Left colon (tissue), 2 donors: Measurements from ENCODE around the gene ATXN7L1. TPM values are rescaled to one million over a fixed set of nuclear protein-coding genes. Genes with fewer than 3 reads are reported as not detected.

Experiments
- ATAC-seq: fragments of 200-7000 bp; cut with Tn5 transposase; one replicate; pipeline ENCODE4 v1.9.1; 2020; ENCODE audit warnings: mild to moderate bottlenecking, moderate library complexity
- DNase-seq, 2 donors: peaks; one replicate each; pipeline ENCODE4 v3.0.0-alpha.2; 2020
- intact Hi-C, 2 donors: fragments of 100-400 bp; cut with DNase I in 1 of 2; cut with micrococcal nuclease in 1 of 2; formaldehyde crosslinking; loops; one replicate each; pipeline versions ENCODE4 v1.11.2 to v1.14.0; 2022; cut with DNase I, micrococcal nuclease
- total RNA-seq, 2 donors: library from RNA; stranded (reverse); fragmentation: NEBNext Ultra II Directional; extraction: Animal tissue kit (Norgen Biotek cat#: 25700); gene quantifications; one replicate each; pipeline ENCODE4 v1.2.1, GENCODE V29; 2021
- donor health status: DM: no; HTN: no; CAD: no.
- donor health status: DM: yes; HTN: yes; CAD: no.

Gene ATXN7L1
- total RNA-seq, 2 donors from 2014 or later, result 19.6 to 22.1 TPM

DNA sequence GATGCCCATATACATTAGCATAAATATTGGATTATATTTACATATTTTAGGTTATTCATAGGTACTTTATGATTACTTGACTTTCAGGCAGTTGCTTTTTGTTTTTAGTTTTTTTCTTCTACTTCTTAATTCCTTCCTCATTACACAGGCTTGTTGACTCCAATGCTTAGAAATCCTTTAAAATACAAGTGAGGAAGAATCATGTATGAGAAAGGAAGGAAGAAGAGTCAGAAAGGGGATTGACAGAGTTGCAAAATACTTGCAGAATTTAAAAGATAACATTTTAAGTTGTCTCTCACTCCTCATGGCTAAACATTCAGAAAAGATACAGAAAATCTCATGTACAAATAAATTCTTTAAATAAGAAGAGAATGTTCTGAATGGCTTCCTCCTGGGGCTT is 61.9 kb downstream of the ATXN7L1 start:
- intact Hi-C loops, result no loop called here
- ATAC-seq, result no peak
- no peak for DNase-seq

DNA sequence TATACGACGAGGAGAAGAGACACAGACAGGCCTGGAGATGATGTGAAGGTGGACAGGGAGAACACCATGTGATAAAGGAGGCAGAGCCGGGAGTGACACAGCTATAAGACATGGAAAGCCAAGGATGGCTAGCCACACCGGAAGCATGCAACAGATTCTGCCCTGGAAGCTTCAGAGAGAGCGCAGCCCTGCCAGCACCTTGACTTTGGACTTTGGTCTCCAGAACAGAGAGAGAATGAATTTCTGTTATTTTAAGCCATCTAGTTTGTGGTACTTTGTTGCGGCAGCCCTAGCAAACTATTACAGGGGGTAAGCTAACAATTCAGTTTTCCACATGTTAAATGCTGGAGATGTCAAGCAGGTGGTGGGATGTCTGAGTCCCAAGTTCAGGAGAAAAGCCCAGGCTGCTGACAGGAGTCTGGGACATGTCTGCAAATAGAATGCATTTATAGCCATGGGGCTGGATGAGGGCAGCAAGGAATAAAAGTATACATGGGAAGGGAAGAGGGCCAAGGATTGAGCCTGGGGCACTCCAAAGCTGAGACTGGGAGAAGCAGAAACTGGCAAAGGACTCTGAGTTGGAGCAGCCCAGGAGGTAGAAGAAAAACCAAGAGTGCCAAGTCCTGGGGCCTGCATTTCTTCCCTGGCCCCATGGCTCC is 65.1 kb downstream of the ATXN7L1 start:
- intact Hi-C loops, result no loop called here
- ATAC-seq (peak; percentile 78), DNase-seq (peak; percentile 24 to 39)

DNA sequence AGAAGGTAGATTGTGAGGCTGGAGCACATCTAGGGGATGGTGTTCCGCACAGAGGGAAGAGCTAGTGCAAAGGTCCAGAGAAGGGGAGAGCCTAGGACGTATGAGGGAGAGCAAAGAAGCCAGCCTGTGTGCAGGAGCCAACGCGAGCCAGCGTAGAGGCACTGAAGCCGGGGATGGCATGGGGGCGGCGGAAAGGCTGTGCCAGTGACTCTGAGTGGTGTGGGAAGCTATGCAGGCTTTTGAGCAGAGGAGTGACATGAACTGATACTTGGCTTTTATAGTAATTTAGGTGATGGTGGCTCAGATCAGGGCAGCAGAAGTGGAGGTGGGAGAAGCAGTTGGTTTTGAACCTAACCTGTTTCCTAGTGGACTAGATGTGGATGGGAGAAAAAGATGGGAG is 65.8 kb downstream of the ATXN7L1 start:
- intact Hi-C loops, result no loop called here
- no peak for ATAC-seq
- DNase-seq, result no peak

DNA sequence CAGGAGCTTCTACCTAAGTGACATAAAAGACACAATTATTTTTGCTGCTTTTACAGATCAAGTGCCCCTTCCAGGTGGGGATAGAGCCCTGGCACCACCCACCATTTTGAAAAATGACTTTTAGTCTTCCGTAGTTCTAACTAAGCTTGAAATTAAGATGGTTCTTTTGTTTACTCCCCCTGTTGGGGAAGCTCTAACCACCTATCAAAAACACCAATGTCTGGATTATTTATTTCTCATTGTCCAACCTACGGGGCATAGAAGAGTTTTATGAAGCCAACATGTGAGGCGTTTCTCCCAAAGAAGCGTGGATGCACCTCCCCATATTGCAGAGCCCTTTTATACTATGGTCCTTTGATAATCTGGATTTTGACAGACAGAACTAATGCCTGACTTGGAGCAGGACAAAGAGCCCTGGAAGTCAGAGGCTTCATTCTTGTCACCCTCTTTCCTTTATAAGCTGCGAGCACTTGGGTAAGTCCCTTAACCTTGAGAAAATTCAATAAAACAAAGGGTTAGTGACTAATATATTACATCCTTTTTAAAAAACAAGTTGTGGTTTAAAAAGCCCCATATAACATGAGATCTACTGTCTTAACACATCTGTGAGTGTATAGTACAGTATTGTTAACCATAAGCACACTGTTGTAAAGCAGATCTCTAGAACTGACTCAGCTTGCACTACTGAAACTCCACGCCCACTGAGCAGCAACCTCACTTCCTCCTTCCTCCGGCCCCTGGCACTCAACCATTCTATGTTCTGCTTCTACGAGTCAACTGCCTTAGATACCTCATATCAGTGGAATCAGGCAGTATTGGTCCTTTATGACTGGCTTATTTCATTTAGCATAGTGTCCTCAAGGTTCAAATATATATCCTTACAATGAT is 67.5 kb downstream of the ATXN7L1 start:
- DNase-seq (peak; percentile 66 to 67), ATAC-seq (peak; percentile 92)
- intact Hi-C loops, result no loop called here

DNA sequence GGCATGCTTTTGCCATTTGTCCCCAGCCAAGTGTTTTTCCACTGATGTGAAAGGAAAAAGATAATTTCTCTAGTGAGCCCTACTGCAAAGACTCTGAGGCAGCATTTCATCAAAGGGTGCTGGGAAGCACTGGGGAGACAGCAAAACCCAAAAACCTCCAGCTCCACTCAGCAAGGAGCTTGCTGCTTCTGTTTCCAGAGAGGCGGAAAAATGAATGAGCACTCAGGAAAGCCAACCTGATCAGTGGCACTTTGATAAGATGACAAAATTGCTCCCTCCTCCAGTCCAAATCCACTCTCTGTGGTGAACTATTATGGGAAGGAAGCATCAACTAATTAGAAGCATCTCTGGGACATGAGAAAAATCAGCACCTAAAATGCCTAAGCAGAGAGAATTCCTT is 68.2 kb downstream of the ATXN7L1 start:
- no peak for ATAC-seq

DNA sequence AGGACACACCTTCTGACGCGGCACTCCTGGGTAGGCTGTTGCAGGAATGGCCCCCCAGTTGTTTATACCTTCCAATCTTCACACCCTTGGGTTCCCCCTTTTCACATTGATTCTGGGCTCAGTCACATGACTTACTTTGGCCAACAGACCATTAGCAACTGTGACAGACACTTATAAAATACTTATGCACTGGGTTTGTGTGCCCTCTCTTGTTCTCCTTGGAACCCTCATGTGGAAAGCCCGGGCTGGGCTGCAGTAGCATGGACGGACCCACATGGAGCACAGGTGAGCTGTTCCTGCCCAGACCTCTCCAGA is 69.0 kb downstream of the ATXN7L1 start:
- intact Hi-C loops, result no loop called here
- no peak for DNase-seq
- ATAC-seq, result no peak

More for the DNA sequence above, 68.2 kb downstream of the ATXN7L1 start:
- intact Hi-C loops, result no loop called here
- no peak for DNase-seq

DNA sequence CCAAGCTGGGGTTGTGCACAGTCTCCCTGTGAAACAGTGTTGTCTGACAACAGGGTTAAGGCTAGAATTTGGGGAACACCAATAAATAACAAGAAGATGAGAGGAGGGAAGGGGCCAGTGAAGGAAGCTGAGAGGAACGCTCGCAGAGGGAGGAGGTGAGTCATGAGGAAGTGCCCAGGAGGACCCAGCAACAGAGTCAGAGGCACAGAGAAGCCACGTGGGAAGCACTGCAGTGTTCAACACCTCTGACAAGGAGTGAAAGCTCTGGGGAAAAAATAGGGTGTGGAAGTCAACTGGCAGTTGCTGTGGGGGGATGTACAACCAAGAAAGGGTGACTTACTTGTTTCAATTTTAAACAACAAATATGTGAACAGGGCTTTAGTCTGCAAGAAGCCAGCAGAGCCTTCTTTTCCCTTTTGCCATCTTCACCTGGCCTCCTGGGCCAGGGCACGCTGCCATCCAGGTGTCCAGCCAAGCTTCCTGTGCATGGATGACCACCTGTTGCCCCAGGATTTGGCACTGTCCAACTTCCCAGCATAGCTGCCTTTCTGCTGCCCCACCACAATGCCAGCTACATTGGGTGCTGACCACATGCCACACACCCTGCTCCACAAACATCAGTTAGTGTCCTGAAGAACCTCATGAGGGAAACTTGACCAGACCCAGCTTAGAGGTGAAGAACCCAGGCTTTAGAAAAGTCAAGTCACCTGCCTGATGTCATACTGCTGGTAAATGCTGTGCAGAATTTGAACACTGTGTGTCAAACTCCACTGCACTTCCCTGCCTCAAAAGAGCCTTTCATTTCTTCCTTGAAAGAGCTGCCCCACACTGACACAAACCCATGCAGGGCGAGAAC is 69.6 kb downstream of the ATXN7L1 start:
- intact Hi-C loops, result no loop called here
- DNase-seq (peak in 1 of 2 donors; percentile 42), ATAC-seq (peak; percentile 65)

DNA sequence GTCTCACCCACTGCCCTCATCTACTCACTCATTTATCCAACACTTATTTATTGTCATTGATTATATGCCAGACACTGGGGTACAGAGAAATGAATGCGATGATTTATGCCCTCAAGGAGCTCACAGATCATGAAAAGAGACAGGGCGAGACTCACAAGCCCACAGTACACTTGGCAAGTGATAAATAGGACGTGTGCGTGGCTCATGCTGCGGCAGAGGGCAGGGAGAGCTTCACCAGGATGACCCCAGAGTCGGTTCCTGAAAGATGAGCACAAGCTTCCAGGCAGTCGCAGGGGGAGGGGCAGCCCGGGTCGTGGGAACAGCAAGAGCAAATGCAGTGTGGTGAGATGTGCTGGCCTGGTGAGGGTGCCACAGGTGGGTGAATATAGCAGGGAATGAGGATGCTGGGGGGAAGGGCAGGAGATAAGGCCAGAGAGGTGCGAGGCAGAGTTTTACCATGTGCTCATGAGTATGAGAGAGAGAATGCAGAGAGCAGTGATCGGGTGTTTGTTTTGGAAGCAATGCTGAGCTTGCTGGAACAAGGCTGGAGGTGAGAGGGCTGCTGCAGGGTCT is 70.9 kb downstream of the ATXN7L1 start:
- DNase-seq (no peak), ATAC-seq (no peak)
- intact Hi-C loops, result no loop called here

DNA sequence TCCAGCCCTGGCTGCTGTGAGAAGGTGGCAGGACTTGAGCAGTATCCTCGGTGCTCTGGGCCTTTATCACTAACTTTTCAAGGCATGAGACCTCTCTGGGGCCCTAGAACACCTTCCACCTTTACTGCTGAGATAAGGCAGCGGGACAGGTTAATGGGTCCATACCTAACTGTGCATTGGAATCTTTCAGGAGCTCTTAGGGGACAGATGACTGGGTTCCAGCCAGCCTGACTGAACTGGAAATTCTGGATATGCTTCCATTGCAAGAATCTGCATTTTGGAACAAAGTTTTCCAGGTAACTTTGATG is 73.0 kb downstream of the ATXN7L1 start:
- intact Hi-C loops, result no loop called here
- ATAC-seq, result no peak

DNA sequence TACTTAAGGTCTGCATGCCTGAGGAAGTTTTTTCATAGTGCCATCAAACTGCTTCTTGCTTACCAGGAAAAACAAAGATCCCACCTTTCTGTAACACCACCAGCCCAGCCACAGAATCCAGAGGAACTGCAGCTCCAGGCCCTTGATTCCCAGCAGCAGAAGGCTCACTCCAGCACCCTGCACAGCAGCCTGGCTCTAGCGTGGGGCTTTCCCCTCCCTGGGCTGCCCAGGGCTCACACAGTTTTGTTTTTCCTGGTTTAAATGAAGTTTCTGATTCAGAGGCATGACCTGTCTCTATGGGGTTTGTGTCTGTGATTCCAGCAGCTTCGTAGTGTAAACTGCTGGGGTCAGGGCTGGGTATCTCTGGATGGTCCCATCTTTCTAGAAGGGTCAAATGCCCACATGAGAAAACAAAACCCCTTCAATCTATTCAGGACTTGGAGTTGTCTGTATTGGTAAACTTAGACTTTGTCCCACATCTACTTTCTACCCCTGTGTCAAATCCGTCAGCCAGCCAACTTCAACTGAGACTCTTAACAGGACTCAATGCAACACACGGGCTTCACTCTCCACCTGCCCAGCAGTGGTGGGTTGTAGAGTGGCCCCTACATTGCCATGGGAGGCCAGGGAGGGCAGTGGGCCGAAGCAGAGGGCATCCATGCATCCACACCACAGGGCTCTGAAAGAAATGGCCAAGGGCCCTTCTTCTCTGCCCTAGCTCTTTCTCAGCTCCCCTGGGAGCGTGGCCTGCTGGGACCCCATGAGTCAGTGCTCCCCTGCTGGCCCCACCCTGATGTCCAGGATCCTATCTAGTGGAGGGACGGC is 73.6 kb downstream of the ATXN7L1 start:
- no peak for DNase-seq
- peak; percentile 45 for ATAC-seq
- intact Hi-C loops, result no loop called here

More for the DNA sequence above, 73.0 kb downstream of the ATXN7L1 start:
- DNase-seq, result no peak

DNA sequence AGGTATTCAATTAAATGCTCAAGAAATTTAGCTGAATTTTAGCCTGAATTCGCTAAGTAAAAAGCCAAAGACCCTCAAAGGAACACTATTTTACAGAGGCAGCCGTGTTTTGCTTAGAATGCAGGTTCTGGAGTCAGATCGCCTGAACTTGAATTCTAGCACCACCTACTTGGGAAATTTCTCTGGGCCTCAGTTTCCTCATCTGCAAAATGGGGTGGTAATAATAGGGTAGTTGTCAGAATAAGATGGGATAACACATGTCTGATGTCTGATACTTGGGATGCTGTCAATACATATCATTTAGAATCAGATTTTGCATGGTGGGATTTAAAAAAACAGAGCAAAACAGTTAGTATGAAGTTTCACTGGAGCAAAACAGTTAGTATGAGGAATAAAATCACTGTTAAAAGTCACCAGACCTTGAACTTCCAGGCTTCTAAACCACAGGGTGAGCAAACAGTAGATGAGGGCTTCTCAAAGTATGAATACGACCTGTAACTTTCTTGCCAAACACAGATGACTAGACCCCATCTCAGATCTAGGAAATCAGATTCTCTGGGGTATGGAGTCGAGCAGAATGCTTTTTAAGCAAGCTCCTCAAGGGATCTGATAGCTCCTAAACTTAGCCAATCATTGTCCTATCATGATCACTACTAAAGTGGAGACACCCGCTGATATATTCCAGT is 75.4 kb downstream of the ATXN7L1 start:
- DNase-seq (no peak), ATAC-seq (no peak)
- intact Hi-C loops, result no loop called here

DNA sequence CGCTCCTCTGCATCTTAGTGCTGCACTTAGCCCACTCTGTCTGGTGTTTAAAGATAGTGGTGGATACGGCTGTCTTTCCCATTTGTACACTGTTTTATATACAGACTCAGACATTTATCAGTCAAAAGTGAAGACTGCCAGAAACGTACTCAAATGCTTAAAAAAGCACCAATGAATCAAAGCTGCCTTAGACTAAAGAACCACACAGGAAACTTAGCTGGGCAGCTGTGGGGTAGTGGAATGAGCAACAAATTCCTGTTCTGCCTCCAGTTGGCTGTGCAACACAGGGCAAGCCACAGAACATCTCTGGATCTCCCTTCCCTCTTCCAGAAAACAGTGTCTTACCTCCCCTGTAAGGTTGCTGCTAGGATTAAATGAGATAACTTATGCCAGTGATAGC is 76.0 kb downstream of the ATXN7L1 start:
- no peak for ATAC-seq
- intact Hi-C loops, result no loop called here
- no peak for DNase-seq

DNA sequence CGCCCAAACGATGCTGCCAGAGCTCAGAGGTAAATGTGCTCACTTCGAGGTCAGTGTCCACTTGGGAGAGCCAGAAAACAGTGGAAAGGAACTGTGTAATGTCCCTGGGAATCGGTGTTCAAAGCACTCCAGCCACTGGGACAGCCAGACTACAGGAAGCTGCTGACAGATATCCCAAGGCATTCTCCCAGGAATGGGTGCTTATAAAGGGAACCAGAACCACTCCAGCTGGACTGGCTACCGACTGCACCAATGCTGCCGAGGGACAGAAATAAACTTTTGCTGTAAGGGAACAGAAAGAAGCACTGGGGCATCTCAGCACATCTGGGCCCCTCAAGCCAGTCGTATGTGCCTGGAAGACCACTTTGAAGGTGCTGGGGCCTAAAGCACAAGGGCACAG is 76.7 kb downstream of the ATXN7L1 start:
- ATAC-seq, result no peak

DNA sequence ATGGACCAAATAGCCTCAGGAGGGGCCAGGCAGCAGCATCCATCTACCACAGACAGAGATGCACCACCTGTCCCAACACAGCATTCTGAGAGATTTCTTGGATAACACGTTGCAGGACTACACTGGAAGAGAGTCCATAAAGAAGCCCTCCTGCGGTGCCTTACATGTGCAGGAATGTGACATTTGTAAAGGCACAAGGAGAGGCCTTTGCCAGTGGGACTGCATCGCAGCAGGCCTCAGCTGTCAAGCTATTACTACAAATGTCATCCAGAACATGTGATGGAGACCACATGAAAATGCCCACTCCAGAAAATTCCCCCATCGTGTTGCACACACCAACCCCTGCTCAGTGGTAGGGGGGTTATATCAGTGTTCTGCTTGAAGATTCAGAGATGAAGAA is 77.4 kb downstream of the ATXN7L1 start:
- DNase-seq (no peak), ATAC-seq (no peak)
- intact Hi-C loops, result no loop called here

More for the DNA sequence above, 76.7 kb downstream of the ATXN7L1 start:
- intact Hi-C loops, result no loop called here
- no peak for DNase-seq

DNA sequence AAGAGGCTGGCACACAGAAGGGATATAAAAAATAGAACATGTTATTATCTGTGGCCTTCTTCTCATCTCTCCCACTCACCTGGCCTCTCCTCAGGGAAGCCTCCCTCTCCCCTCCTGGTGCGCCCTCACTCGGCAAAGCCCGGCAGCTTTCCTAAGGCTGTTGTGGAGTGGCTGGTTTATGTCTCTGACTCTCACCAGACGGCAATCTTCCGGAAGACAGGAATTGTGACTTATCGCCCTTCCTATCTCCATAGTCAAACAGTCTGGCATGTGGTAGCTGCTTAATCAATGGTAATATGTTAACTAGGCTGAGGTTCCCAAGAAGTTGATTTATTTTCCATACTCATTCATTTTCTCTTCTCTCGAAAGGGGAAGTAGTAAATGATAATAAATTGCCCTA is 78.7 kb downstream of the ATXN7L1 start:
- DNase-seq (no peak), ATAC-seq (no peak)
- intact Hi-C loops, result no loop called here

DNA sequence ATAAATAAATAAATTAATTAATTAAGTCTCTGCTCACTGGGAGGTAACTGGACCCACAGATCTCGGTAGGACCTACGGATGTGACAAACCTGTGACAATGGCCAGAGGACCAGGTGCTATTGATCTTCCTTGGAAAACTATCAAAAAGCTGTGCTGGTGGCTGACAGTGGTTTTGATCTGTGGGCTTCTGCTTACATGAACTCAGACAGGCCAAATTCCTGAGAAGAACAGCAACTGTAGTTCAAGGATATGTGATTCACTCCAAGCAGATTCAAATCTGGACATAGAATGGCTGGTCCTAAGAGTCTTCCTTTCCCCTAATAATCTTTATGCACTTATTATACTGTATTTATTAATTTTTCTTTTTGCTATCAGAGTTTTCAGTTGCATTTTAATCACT is 80.0 kb downstream of the ATXN7L1 start:
- DNase-seq, result no peak
- intact Hi-C loops, result no loop called here
- ATAC-seq, result no peak

DNA sequence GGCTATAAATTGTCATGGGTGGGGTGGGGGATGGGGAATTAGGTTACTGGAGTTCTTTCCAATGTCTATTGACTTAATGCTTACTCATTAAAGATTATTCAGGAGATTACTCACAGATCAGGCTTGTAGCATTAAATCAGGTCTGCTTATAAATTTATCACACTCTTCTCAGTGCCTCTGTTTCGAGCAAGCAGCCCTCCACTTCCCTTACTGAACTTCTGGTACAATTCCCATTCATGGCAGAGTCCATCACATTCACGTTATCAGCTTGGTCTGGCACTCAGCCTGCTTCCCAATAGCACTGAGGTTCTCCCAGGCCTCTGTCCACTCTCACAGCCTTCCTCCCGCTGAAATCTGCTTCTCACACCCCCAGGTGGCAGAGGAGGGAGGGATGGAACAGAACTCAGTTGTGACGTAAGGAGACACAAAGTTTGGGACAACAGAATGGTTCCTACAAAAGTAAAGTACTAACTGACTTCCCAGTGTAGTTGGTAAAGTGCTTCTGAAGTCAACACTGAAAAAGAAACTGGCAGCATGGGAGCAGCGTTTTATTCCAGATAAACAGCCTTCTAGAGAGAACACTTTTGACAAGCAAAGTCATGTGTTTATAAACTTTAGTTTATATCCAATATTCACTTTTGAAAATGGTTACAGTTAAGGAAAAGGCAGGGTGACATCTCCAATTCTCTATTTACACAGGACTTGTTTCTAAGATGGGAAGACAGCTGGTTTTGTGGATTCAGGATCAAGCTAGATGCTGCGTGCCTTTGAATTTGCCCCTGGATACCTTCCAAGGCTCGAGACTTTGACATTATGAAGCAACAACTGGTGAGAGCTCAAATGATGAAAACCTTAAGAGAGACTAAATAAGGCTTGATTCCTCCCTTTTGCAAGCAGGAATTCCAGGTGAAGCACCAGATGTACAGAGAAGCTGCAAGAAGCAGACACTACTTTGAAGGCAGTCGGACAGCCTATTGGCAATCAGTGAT is 81.4 kb downstream of the ATXN7L1 start:
- ATAC-seq (no peak), DNase-seq (no peak)
- intact Hi-C loops, result no loop called here
